Activated naive CD8-positive, alpha-beta T cell treated with anti-CD3 and anti-CD28 coated beads, Interleukin-2, amount 10 ng/mL, durations not matched to agents 7 days and 5 days (primary cell): ENCODE data around the gene MT3. TPM values are rescaled to one million over a fixed set of nuclear protein-coding genes. Genes with fewer than 3 reads are reported as not detected.
A peak's percentile ranks its signal among the peaks of the same experiment; 100 is the strongest.
"Not testable (repeated sequence)": the region's sequence is repeated elsewhere in the genome, so short reads cannot be mapped to it uniquely, and the experiment has no call there.

Source experiments
- ATAC-seq: fragments of 150-1000 bp; cut with Tn5 transposase; one replicate; pipeline ENCODE4 v1.10.0; 2021; ENCODE audit warnings: low read depth, moderate library complexity
- POLR2A ChIA-PET: fragments of 350-600 bp; sonication (Branson Sonifier 250); formaldehyde crosslinking; loops from one replicate; lab custom pipeline; 2021; ENCODE audit warnings: antibody characterized with exemption; lab: Charles Lee
- DNase-seq: peaks from one replicate; pipeline ENCODE4 v3.0.0; 2021
- H3K27ac Mint-ChIP-seq: one replicate; pipeline ENCODE4 v1.8.0; 2022; ENCODE audit warnings: mild to moderate bottlenecking, mixed read lengths
- H3K27me3 Mint-ChIP-seq: one replicate; pipeline ENCODE4 v1.8.0; 2022; ENCODE audit warnings: mild to moderate bottlenecking, moderate library complexity, mixed read lengths
- H3K36me3 Mint-ChIP-seq: one replicate; pipeline ENCODE4 v1.8.0; 2021; ENCODE audit warnings: mild to moderate bottlenecking, mixed read lengths
- H3K4me1 Mint-ChIP-seq: one replicate; pipeline ENCODE4 v1.8.0; 2021; ENCODE audit warnings: mixed read lengths
- H3K4me3 Mint-ChIP-seq: one replicate; pipeline ENCODE4 v1.8.0; 2022; ENCODE audit warnings: mild to moderate bottlenecking, moderate library complexity, mixed read lengths
- H3K9me3 Mint-ChIP-seq: one replicate; pipeline ENCODE4 v1.8.0; 2021; ENCODE audit warnings: mixed read lengths
- total RNA-seq, 2 experiments: library from RNA; stranded (reverse); gene quantifications; one replicate each; pipeline ENCODE4 v1.2.3, GENCODE V29; 2021

The MT3 gene
- total RNA-seq, 2 experiments from 2014 or later = 15.5 to 16.3 TPM

GRCh38 chr16:56560447-56560846 is 28.9 kb upstream of the MT3 start:
- peaks cover 2% of the 10 kb centered on the region for H3K4me1 Mint-ChIP-seq
- H3K27me3 Mint-ChIP-seq = peaks cover 28% of the 10 kb centered on the region
- no peaks in the 10 kb centered on the region for H3K36me3 Mint-ChIP-seq
- no peaks in the 10 kb centered on the region for H3K9me3 Mint-ChIP-seq
- H3K4me3 Mint-ChIP-seq = no peak overlapping the region
- DNase-seq (no peak), ATAC-seq (no peak)
- POLR2A ChIA-PET = no interaction called here
- H3K27ac Mint-ChIP-seq = no peak overlapping the region

GRCh38 chr16:56561126-56561525 is 28.2 kb upstream of the MT3 start:
- ATAC-seq (no peak), DNase-seq (no peak)
- no peak overlapping the region for H3K27ac Mint-ChIP-seq
- H3K27me3 Mint-ChIP-seq = peaks cover 22% of the 10 kb centered on the region
- POLR2A ChIA-PET = no interaction called here
- no peak overlapping the region for H3K4me3 Mint-ChIP-seq
- H3K36me3 Mint-ChIP-seq = no peaks in the 10 kb centered on the region
- peaks cover 2% of the 10 kb centered on the region for H3K4me1 Mint-ChIP-seq
- H3K9me3 Mint-ChIP-seq = no peaks in the 10 kb centered on the region

- H3K36me3 Mint-ChIP-seq = no peaks in the 10 kb centered on the region
- H3K9me3 Mint-ChIP-seq = no peaks in the 10 kb centered on the region
- POLR2A ChIA-PET = no interaction called here
- ATAC-seq (no peak), DNase-seq (no peak)
- no peak within 1 kb of the TSS for H3K4me3 Mint-ChIP-seq
- H3K27ac Mint-ChIP-seq = no peak within 1 kb of the TSS
- peaks cover 16% of the 10 kb centered on the region for H3K27me3 Mint-ChIP-seq
- peaks cover 6% of the 10 kb centered on the region for H3K4me1 Mint-ChIP-seq
Observed at GRCh38 chr16:56564793-56565477, 24.4 kb upstream of the MT3 start, which contains the start of gene MT4. Gene MT4, plus strand, starts transcription at chr16:56565073. Its CDS starts 56 bp downstream, at chr16:56565129.

- Mint-ChIP-seq H3K4me3 (no peak overlapping the region), H3K27me3 (peaks cover 6% of the 10 kb centered on the region), H3K4me1 (peaks cover 3% of the 10 kb centered on the region), H3K9me3 (peaks cover 2% of the 10 kb centered on the region), H3K27ac (no peak overlapping the region), H3K36me3 (no peaks in the 10 kb centered on the region)
- POLR2A ChIA-PET = no interaction called here
- DNase-seq (no peak), ATAC-seq (no peak)
Observed at GRCh38 chr16:56569971-56570370, 19.4 kb upstream of the MT3 start.

- DNase-seq (no peak), ATAC-seq (no peak)
- Mint-ChIP-seq H3K27ac (no peak overlapping the region), H3K4me3 (no peak overlapping the region), H3K27me3 (peaks cover 4% of the 10 kb centered on the region), H3K4me1 (no peaks in the 10 kb centered on the region), H3K9me3 (peaks cover 2% of the 10 kb centered on the region), H3K36me3 (no peaks in the 10 kb centered on the region)
- POLR2A ChIA-PET = no interaction called here
Observed at GRCh38 chr16:56571525-56571924, 17.8 kb upstream of the MT3 start.

GRCh38 chr16:56574625-56575024 is 14.7 kb upstream of the MT3 start:
- Mint-ChIP-seq H3K36me3 (no peaks in the 10 kb centered on the region), H3K4me3 (no peak overlapping the region), H3K27ac (no peak overlapping the region), H3K9me3 (peaks cover 2% of the 10 kb centered on the region), H3K27me3 (peaks cover 3% of the 10 kb centered on the region), H3K4me1 (peaks cover 4% of the 10 kb centered on the region)
- DNase-seq = no peak
- ATAC-seq = no peak
- POLR2A ChIA-PET = no interaction called here

GRCh38 chr16:56576585-56577299 is 12.6 kb upstream of the MT3 start:
- peaks cover 4% of the 10 kb centered on the region for H3K4me1 Mint-ChIP-seq
- ATAC-seq = peak; percentile 99
- peak; percentile 93 for DNase-seq
- H3K27me3 Mint-ChIP-seq = peaks cover 11% of the 10 kb centered on the region
- peaks cover 2% of the 10 kb centered on the region for H3K9me3 Mint-ChIP-seq
- H3K36me3 Mint-ChIP-seq = no peaks in the 10 kb centered on the region
- POLR2A ChIA-PET = interaction anchor here (1.0 to 2.1 kb wide), 2 partner anchors 32 to 125 kb away, joined by 3 to 14 read pairs; partner anchors contain the start of gene MT2A
- H3K27ac Mint-ChIP-seq = peak overlapping the region; percentile 67
- no peak overlapping the region for H3K4me3 Mint-ChIP-seq

GRCh38 chr16:56577300-56577625 is 12.1 kb upstream of the MT3 start:
- peaks cover 12% of the 10 kb centered on the region for H3K27me3 Mint-ChIP-seq
- no peaks in the 10 kb centered on the region for H3K36me3 Mint-ChIP-seq
- H3K4me1 Mint-ChIP-seq = peaks cover 4% of the 10 kb centered on the region
- ATAC-seq (no peak), DNase-seq (no peak)
- peaks cover 2% of the 10 kb centered on the region for H3K9me3 Mint-ChIP-seq
- POLR2A ChIA-PET = interaction anchor here (2.1 kb wide), 1 partner anchor 124 kb away, joined by 14 read pairs; no protein-coding TSS in a partner anchor
- H3K4me3 Mint-ChIP-seq = no peak overlapping the region
- H3K27ac Mint-ChIP-seq = peak overlapping the region; percentile 67

- Mint-ChIP-seq H3K27ac (no peak overlapping the region), H3K27me3 (peaks cover 10% of the 10 kb centered on the region), H3K4me1 (peaks cover 6% of the 10 kb centered on the region), H3K9me3 (no peaks in the 10 kb centered on the region), H3K36me3 (no peaks in the 10 kb centered on the region), H3K4me3 (no peak overlapping the region)
- POLR2A ChIA-PET = no interaction called here
- DNase-seq (no peak), ATAC-seq (no peak)
Observed at GRCh38 chr16:56580391-56581048, 8.8 kb upstream of the MT3 start.

- H3K4me3 Mint-ChIP-seq, H3K36me3 Mint-ChIP-seq, H3K9me3 Mint-ChIP-seq, H3K27ac Mint-ChIP-seq, ATAC-seq, DNase-seq, H3K4me1 Mint-ChIP-seq, POLR2A ChIA-PET: not testable (repeated sequence)
- H3K27me3 Mint-ChIP-seq = peaks cover 26% of the 10 kb centered on the region
Observed at GRCh38 chr16:56582911-56583310, 6.4 kb upstream of the MT3 start.

GRCh38 chr16:56583351-56584168 is 5.8 kb upstream of the MT3 start:
- POLR2A ChIA-PET = no interaction called here
- Mint-ChIP-seq H3K4me1 (peaks cover 3% of the 10 kb centered on the region), H3K27me3 (peaks cover 32% of the 10 kb centered on the region)

GRCh38 chr16:56584276-56584675 is 5.1 kb upstream of the MT3 start:
- no peak overlapping the region for H3K27ac Mint-ChIP-seq
- ATAC-seq = no peak
- POLR2A ChIA-PET = no interaction called here
- H3K4me1 Mint-ChIP-seq = peaks cover 7% of the 10 kb centered on the region
- no peaks in the 10 kb centered on the region for H3K9me3 Mint-ChIP-seq
- H3K27me3 Mint-ChIP-seq = peaks cover 36% of the 10 kb centered on the region
- DNase-seq = no peak
- H3K4me3 Mint-ChIP-seq = no peak overlapping the region
- no peaks in the 10 kb centered on the region for H3K36me3 Mint-ChIP-seq

More at GRCh38 chr16:56583351-56584168, 5.8 kb upstream of the MT3 start:
- no peak overlapping the region for H3K4me3 Mint-ChIP-seq
- DNase-seq = no peak
- no peaks in the 10 kb centered on the region for H3K36me3 Mint-ChIP-seq
- ATAC-seq = no peak
- H3K9me3 Mint-ChIP-seq = no peaks in the 10 kb centered on the region
- H3K27ac Mint-ChIP-seq = no peak overlapping the region

- peaks cover 19% of the 10 kb centered on the region for H3K4me1 Mint-ChIP-seq
- H3K36me3 Mint-ChIP-seq = no peaks in the 10 kb centered on the region
- no peak overlapping the region for H3K27ac Mint-ChIP-seq
- POLR2A ChIA-PET = no interaction called here
- no peak for DNase-seq
- ATAC-seq = no peak
- H3K4me3 Mint-ChIP-seq = peak overlapping the region; percentile 83
- H3K9me3 Mint-ChIP-seq = no peaks in the 10 kb centered on the region
- peaks cover 49% of the 10 kb centered on the region for H3K27me3 Mint-ChIP-seq
Observed at GRCh38 chr16:56588781-56589140, 567 bp upstream of the MT3 start.
